ENCODE measurements around the gene CDCP1. TPM values are rescaled to one million over a fixed set of nuclear protein-coding genes. Genes with fewer than 3 reads are reported as not detected.

CDCP1 gene
- total RNA-seq, 4 donors from 2014 or later, result 77.4 to 85.6 (median 80.3) TPM

DNA sequence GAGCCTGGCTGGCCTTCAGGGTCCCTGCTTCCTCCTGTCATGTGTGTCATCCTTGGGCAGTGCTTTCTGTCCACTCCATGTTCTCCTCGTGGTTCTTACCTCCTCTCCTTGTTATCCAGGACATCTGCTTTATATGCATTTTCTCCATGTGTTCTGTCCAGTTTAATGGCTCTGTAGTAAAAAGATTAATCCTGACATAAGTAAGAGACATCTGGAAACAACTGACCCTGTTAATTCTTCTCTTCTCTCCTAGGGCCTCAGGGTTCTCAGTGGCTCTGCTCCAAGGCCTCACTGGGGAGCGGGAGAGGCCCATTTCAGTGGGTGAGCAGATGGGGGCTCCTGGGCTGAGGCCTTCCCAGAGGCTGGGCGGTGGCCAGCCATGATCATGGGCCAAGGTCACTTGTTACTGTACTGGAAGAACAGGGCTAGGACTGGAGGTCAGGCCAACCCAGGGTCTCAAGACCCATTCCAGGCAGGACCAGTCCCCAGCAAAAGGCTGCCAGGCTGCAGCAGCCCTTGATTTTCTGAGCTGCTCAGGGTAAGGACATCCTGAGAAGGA, 20.2 kb upstream of the CDCP1 start:
- DNase-seq (ENCODE audit: low spot score in 2 of 2), result no peak
- Histone ChIP-seq H3K27me3 (no peaks in the 10 kb centered on the region), H3K27ac (peak overlapping the region; percentile 57), H3K4me3 (no peak overlapping the region), H3K4me1 (peaks cover 42% of the 10 kb centered on the region), H3K9me3 (no peaks in the 10 kb centered on the region), H3K36me3 (no peaks in the 10 kb centered on the region)
- TF ChIP-seq POLR2A (IDR thresholded peaks at IDR 0.05) (no peak), POLR2AphosphoS5 (IDR thresholded peaks at IDR 0.05) (no peak), CTCF (IDR thresholded peaks at IDR 0.05) (no peak), EP300 (IDR thresholded peaks at IDR 0.05) (no peak)
- 84% methylated on average over 3 of the region's 3 CpGs for WGBS

- Histone ChIP-seq H3K4me1 (peaks cover 41% of the 10 kb centered on the region), H3K36me3 (no peaks in the 10 kb centered on the region), H3K9me3 (no peaks in the 10 kb centered on the region), H3K27ac (no peak overlapping the region), H3K4me3 (no peak overlapping the region), H3K27me3 (no peaks in the 10 kb centered on the region)
- WGBS, result 88% methylated on average over 10 of the region's 10 CpGs
- DNase-seq (ENCODE audit: low spot score in 2 of 2), result no peak
- TF ChIP-seq POLR2A (IDR thresholded peaks at IDR 0.05) (no peak), CTCF (IDR thresholded peaks at IDR 0.05) (no peak), EP300 (IDR thresholded peaks at IDR 0.05) (no peak), POLR2AphosphoS5 (IDR thresholded peaks at IDR 0.05) (no peak)
Measured at GRCh38 chr3:45165497-45166283, 19.5 kb upstream of the CDCP1 start.

DNA sequence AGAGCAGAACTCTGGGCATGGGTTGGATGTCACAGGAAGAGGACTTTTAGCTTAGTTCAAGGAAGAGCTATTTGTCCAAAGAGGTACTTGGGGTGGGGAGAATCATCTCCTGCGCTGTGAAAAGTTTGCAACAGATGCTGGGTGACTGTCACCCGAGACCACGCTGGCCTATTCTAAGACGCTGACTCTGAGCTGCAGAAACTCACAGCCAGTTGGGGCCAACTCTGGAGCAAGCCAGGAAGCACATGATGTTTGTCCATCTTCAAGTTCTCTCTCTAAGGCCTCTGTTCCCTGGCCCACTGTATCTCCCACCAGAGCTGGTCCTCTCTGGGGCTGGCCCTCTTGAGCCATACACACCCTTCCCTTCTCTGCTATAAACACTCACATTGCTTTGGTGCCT, 17.9 kb upstream of the CDCP1 start:
- no peak for TF ChIP-seq POLR2AphosphoS5 (IDR thresholded peaks at IDR 0.05)
- no peak for TF ChIP-seq CTCF (IDR thresholded peaks at IDR 0.05)
- TF ChIP-seq POLR2A (IDR thresholded peaks at IDR 0.05), result no peak
- TF ChIP-seq EP300 (IDR thresholded peaks at IDR 0.05), result no peak
- H3K4me3 ChIP-seq, result no peak overlapping the region
- 96% methylated on average over 4 of the region's 4 CpGs for WGBS
- H3K27ac ChIP-seq, result no peak overlapping the region
- H3K4me1 ChIP-seq, result peaks cover 27% of the 10 kb centered on the region
- H3K9me3 ChIP-seq, result no peaks in the 10 kb centered on the region
- H3K27me3 ChIP-seq, result no peaks in the 10 kb centered on the region
- no peak for DNase-seq (ENCODE audit: low spot score in 2 of 2)
- no peaks in the 10 kb centered on the region for H3K36me3 ChIP-seq

- no peak overlapping the region for H3K4me3 ChIP-seq
- no peaks in the 10 kb centered on the region for H3K9me3 ChIP-seq
- H3K27me3 ChIP-seq, result no peaks in the 10 kb centered on the region
- no peak for DNase-seq (ENCODE audit: low spot score in 2 of 2)
- no peaks in the 10 kb centered on the region for H3K36me3 ChIP-seq
- H3K27ac ChIP-seq, result no peak overlapping the region
- WGBS, result 58% methylated on average over 6 of the region's 6 CpGs
- no peak for TF ChIP-seq EP300 (IDR thresholded peaks at IDR 0.05)
- TF ChIP-seq POLR2AphosphoS5 (IDR thresholded peaks at IDR 0.05), result no peak
- H3K4me1 ChIP-seq, result peaks cover 26% of the 10 kb centered on the region
Measured at GRCh38 chr3:45163481-45163880, 17.3 kb upstream of the CDCP1 start.

DNA sequence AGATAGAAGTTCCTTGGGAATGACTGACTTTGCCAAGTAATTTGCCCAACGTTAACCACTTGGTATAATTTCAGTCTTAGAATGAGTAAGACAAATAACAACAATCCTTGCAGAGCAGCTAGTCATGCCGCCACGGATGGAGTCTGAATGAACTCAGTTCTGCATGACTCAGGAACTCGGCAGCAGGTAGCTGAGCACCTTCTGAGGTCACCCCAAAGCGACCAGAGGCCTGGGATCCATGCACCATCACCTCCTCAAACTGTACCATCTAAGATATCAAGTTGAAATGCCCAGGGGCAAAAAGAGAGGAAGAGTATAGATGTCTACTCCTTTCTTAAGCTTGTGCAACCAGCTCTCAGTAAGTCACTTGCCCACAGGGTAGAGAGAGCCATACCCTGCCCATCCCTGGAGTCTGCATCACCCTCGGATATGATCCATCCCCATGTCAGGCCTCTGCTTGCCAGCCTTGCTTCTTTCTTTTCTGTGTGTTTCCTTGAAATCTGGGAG, 8.5 kb upstream of the CDCP1 start:
- H3K27me3 ChIP-seq, result no peaks in the 10 kb centered on the region
- no peaks in the 10 kb centered on the region for H3K9me3 ChIP-seq
- no peak for DNase-seq (ENCODE audit: low spot score in 2 of 2)
- 57% methylated on average over 6 of the region's 6 CpGs for WGBS
- H3K27ac ChIP-seq, result no peak overlapping the region
- no peaks in the 10 kb centered on the region for H3K4me1 ChIP-seq
- no peak for TF ChIP-seq POLR2A (IDR thresholded peaks at IDR 0.05)
- TF ChIP-seq CTCF (IDR thresholded peaks at IDR 0.05), result no peak
- TF ChIP-seq EP300 (IDR thresholded peaks at IDR 0.05), result no peak
- TF ChIP-seq POLR2AphosphoS5 (IDR thresholded peaks at IDR 0.05), result no peak
- H3K36me3 ChIP-seq, result no peaks in the 10 kb centered on the region
- no peak overlapping the region for H3K4me3 ChIP-seq
